Gastroesophageal sphincter (tissue), 3 donors: ENCODE measurements around the gene GLRX5.

Source experiments
- POLR2A ChIP-seq, 2 donors: fragments of 450-650 bp; IDR thresholded peaks; one replicate each; pipeline ENCODE4 v1.6.1; 2017; ENCODE audit warnings: antibody characterized with exemption in 2 of 2, mild to moderate bottlenecking in 2 of 2, moderate library complexity in 1 of 2
- POLR2AphosphoS5 ChIP-seq: sonication (generic); formaldehyde crosslinking; IDR thresholded peaks from one replicate; pipeline ENCODE4 v1.6.1; 2017; ENCODE audit warnings: antibody characterized with exemption
- TF ChIP-seq, protein P1 (sequence below), 4 experiments: fragments of 200-600 bp in 2 of 4; fragments of 450-650 bp in 2 of 4; sonication (generic) in 1 of 4; IDR thresholded peaks; one replicate each; pipeline ENCODE4 v1.5.1; 2017 to 2019; ENCODE audit warnings: antibody characterized with exemption in 4 of 4, mild to moderate bottlenecking in 2 of 4, moderate library complexity in 2 of 4

DNA sequence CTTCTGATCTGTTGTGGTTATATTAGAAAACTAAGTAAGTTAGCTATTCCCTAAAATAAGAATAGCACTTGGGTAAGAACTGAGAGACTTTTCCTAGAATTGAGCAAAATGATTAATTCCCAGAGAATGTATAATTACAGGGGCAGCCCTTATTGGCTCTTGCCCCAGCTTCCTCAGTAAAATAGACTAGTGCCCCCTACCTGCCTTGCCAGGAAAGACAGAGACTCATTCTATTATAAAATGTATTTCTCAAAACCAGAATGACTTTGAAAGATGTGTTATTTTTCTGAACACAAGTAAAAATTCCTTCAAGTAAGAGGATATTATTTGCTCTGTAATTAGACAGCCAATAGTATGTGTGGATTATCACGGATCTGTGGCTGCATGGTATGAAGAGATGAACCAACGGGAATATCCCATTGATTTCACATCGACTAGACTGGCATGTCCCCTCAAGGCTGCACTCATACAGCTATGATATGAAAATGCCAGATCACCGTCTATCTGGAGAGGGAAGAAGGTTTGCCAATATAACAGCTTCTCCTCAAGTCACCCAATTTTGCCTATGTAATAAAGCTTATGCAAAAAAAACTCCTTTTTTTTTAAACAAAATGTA lies 7.4 kb upstream of the GLRX5 start:
- TF ChIP-seq, protein P1, sequence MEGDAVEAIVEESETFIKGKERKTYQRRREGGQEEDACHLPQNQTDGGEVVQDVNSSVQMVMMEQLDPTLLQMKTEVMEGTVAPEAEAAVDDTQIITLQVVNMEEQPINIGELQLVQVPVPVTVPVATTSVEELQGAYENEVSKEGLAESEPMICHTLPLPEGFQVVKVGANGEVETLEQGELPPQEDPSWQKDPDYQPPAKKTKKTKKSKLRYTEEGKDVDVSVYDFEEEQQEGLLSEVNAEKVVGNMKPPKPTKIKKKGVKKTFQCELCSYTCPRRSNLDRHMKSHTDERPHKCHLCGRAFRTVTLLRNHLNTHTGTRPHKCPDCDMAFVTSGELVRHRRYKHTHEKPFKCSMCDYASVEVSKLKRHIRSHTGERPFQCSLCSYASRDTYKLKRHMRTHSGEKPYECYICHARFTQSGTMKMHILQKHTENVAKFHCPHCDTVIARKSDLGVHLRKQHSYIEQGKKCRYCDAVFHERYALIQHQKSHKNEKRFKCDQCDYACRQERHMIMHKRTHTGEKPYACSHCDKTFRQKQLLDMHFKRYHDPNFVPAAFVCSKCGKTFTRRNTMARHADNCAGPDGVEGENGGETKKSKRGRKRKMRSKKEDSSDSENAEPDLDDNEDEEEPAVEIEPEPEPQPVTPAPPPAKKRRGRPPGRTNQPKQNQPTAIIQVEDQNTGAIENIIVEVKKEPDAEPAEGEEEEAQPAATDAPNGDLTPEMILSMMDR (IDR thresholded peaks at IDR 0.05): peak; percentile 70 to 80 (median 77)
- TF ChIP-seq POLR2A (IDR thresholded peaks at IDR 0.05): no peak
- peak; percentile 56 for TF ChIP-seq POLR2AphosphoS5
